ENCODE data around the gene FAM177B. TPM values are rescaled to one million over a fixed set of nuclear protein-coding genes. Genes with fewer than 3 reads are reported as not detected.

Gene FAM177B
- total and polyA plus RNA-seq, 4 donors, result 0.10 to 0.54 (median 0.27) TPM; not detected in 1

DNA sequence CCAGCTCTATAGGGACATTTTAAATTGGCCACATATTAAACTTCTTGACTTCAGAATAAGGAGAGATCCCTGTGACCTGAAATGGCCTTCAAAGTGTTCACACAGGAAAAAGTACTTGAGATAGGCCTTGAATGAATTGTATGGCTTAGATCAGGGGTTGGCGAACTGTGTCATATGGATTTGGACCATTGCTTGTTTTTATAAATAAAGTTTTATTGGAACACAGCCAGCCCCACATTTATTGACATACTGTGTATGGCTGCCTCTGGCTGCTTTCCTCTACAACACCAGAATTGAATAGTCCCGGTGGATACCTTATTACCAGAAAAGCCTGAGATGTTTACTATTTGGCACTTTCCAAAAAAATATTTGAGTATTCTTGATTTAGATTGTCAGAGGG lies 20.6 kb upstream of the FAM177B start:
- H3K9me3 ChIP-seq (ENCODE audit: control insufficient read depth in 4 of 4, insufficient read depth in 3 of 4, low read length in 3 of 4), result no peaks in the 10 kb centered on the region
- H3K27ac ChIP-seq (ENCODE audit: low read depth in 1 of 2, low read length in 1 of 2), result no peak overlapping the region
- peaks cover 0 to 5% (median 2%) of the 10 kb centered on the region in 5 donors for H3K4me1 ChIP-seq (ENCODE audit: control insufficient read depth in 5 of 5, insufficient read depth in 5 of 5, low read length in 5 of 5)
- peaks cover 7 to 30% (median 13%) of the 10 kb centered on the region in 4 donors for H3K36me3 ChIP-seq (ENCODE audit: control insufficient read depth in 4 of 4, insufficient read depth in 4 of 4, low read length in 4 of 4)
- no peaks in the 10 kb centered on the region for H3K27me3 ChIP-seq (ENCODE audit: control insufficient read depth in 3 of 3, insufficient read depth in 3 of 3, low read length in 2 of 3)
- TF ChIP-seq, protein P1, sequence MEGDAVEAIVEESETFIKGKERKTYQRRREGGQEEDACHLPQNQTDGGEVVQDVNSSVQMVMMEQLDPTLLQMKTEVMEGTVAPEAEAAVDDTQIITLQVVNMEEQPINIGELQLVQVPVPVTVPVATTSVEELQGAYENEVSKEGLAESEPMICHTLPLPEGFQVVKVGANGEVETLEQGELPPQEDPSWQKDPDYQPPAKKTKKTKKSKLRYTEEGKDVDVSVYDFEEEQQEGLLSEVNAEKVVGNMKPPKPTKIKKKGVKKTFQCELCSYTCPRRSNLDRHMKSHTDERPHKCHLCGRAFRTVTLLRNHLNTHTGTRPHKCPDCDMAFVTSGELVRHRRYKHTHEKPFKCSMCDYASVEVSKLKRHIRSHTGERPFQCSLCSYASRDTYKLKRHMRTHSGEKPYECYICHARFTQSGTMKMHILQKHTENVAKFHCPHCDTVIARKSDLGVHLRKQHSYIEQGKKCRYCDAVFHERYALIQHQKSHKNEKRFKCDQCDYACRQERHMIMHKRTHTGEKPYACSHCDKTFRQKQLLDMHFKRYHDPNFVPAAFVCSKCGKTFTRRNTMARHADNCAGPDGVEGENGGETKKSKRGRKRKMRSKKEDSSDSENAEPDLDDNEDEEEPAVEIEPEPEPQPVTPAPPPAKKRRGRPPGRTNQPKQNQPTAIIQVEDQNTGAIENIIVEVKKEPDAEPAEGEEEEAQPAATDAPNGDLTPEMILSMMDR (IDR thresholded peaks at IDR 0.05; ENCODE audit: control extremely low read depth, extremely low read depth), result no peak
- H3K9ac ChIP-seq (ENCODE audit: insufficient read depth in 1 of 2, low read length in 2 of 2), result no peak overlapping the region
- 96 to 98% methylated on average over 2 of the region's 2 CpGs for WGBS, 2 donors
- H3K4me3 ChIP-seq, result no peak overlapping the region
- DNase-seq, result no peak
- no peak for ATAC-seq (ENCODE audit: insufficient read depth, low FRiP score)

DNA sequence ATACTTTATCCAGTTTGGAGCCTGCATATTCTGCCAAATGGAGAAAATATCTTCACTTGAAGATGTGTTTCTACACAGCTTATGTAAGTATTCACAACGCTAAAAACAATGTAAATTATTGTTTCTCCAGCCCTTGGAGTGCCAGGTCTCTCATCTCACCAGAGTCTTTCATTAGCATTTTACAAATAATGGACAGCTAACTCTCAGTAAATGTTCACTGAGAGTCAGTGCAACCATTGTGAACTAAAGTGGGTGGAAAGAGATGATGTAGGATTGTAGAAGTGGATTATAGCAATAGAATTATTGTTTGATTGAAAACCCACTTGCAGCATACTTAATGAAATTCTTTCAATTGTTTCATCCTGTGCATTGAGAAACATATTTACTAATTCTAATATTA lies 8.3 kb upstream of the FAM177B start:
- Histone ChIP-seq H3K27me3 (ENCODE audit: control insufficient read depth in 3 of 3, insufficient read depth in 3 of 3, low read length in 2 of 3) (no peaks in the 10 kb centered on the region), H3K36me3 (ENCODE audit: control insufficient read depth in 4 of 4, insufficient read depth in 4 of 4, low read length in 4 of 4) (peaks cover 15 to 53% (median 28%) of the 10 kb centered on the region in 4 donors), H3K4me3 (no peak overlapping the region), H3K9ac (ENCODE audit: insufficient read depth in 1 of 2, low read length in 2 of 2) (no peak overlapping the region), H3K4me1 (ENCODE audit: control insufficient read depth in 5 of 5, insufficient read depth in 5 of 5, low read length in 5 of 5) (no peaks in the 10 kb centered on the region), H3K27ac (ENCODE audit: low read depth in 1 of 2, low read length in 1 of 2) (no peak overlapping the region), H3K9me3 (ENCODE audit: control insufficient read depth in 4 of 4, insufficient read depth in 3 of 4, low read length in 3 of 4) (no peaks in the 10 kb centered on the region)
- ATAC-seq (ENCODE audit: insufficient read depth, low FRiP score) (no peak), DNase-seq (no peak)
- TF ChIP-seq, protein P1 (IDR thresholded peaks at IDR 0.05; ENCODE audit: control extremely low read depth, extremely low read depth), result no peak
- WGBS, 2 donors, result 81 to 83% methylated on average over 1 of the region's 1 CpG

DNA sequence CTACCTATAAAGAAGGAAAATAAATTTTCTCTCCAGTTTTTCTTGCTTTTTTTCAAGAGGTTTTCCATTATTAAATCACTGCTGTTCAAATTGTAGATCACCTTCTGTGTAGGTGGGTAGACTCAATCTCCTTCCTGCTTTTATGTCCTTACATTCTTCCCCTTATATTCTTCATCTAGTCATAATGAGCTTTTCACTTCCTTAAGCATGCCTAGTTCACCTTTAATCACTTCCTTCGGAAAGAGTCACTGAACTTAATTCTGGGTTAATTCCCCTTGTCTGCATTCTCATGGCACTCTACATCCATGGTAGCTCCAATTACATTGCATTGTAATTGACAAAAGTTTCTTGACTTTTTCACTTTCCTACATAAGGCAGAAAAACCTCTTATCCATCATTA lies 6.1 kb upstream of the FAM177B start:
- Histone ChIP-seq H3K36me3 (ENCODE audit: control insufficient read depth in 4 of 4, insufficient read depth in 4 of 4, low read length in 4 of 4) (peaks cover 15 to 49% (median 26%) of the 10 kb centered on the region in 4 donors), H3K4me1 (ENCODE audit: control insufficient read depth in 5 of 5, insufficient read depth in 5 of 5, low read length in 5 of 5) (no peaks in the 10 kb centered on the region), H3K9ac (ENCODE audit: insufficient read depth in 1 of 2, low read length in 2 of 2) (no peak overlapping the region), H3K27ac (ENCODE audit: low read depth in 1 of 2, low read length in 1 of 2) (no peak overlapping the region), H3K9me3 (ENCODE audit: control insufficient read depth in 4 of 4, insufficient read depth in 3 of 4, low read length in 3 of 4) (no peaks in the 10 kb centered on the region), H3K27me3 (ENCODE audit: control insufficient read depth in 3 of 3, insufficient read depth in 3 of 3, low read length in 2 of 3) (no peaks in the 10 kb centered on the region), H3K4me3 (no peak overlapping the region)
- TF ChIP-seq, protein P1 (IDR thresholded peaks at IDR 0.05; ENCODE audit: control extremely low read depth, extremely low read depth), result no peak
- 88 to 89% methylated on average over 1 of the region's 1 CpG for WGBS, 2 donors
- no peak for DNase-seq
- no peak for ATAC-seq (ENCODE audit: insufficient read depth, low FRiP score)
